HG03432 (cell line): Measurements from ENCODE around the gene NADSYN1.

Experiments
- ATAC-seq: cut with Tn5 transposase; IDR thresholded peaks from one replicate; pipeline ENCODE4 v1.9.1; 2021; ENCODE audit warnings: mild to moderate bottlenecking, moderate library complexity; ENCODE audit not compliant: unreplicated experiment

The NADSYN1 gene

GRCh38 chr11:71489311-71490043, 36.5 kb downstream of the NADSYN1 start:
- ATAC-seq, result peak; percentile 56

GRCh38 chr11:71490044-71490730, 37.2 kb downstream of the NADSYN1 start:
- no peak for ATAC-seq

GRCh38 chr11:71490731-71491390, 37.9 kb downstream of the NADSYN1 start:
- no peak for ATAC-seq

GRCh38 chr11:71491531-71491930, 38.5 kb downstream of the NADSYN1 start:
- no peak for ATAC-seq

- no peak for ATAC-seq
Measured at GRCh38 chr11:71491940-71492339, 38.9 kb downstream of the NADSYN1 start.

- no peak for ATAC-seq
Measured at GRCh38 chr11:71495286-71496230, 42.6 kb downstream of the NADSYN1 start.

GRCh38 chr11:71496421-71496820, 43.4 kb downstream of the NADSYN1 start:
- ATAC-seq, result no peak

GRCh38 chr11:71498091-71498490, 45.1 kb downstream of the NADSYN1 start:
- no peak for ATAC-seq

GRCh38 chr11:71499125-71499524, 46.1 kb downstream of the NADSYN1 start:
- no peak for ATAC-seq

GRCh38 chr11:71499546-71499945, 46.5 kb downstream of the NADSYN1 start:
- ATAC-seq, result no peak

- ATAC-seq, result no peak
Measured at GRCh38 chr11:71500601-71501021, 47.6 kb downstream of the NADSYN1 start.

GRCh38 chr11:71501071-71501985, 48.3 kb downstream of the NADSYN1 start:
- ATAC-seq, result no peak

- ATAC-seq, result no peak
Measured at GRCh38 chr11:71502026-71502425, 49.0 kb downstream of the NADSYN1 start.

GRCh38 chr11:71502871-71503435, 50.0 kb downstream of the NADSYN1 start:
- ATAC-seq, result no peak

GRCh38 chr11:71504531-71504930, 51.5 kb downstream of the NADSYN1 start:
- ATAC-seq, result no peak

- no peak for ATAC-seq
Measured at GRCh38 chr11:71505001-71505400, 52.0 kb downstream of the NADSYN1 start.

GRCh38 chr11:71505781-71506180, 52.8 kb downstream of the NADSYN1 start:
- no peak for ATAC-seq

- ATAC-seq, result no peak
Measured at GRCh38 chr11:71507102-71507501, 54.1 kb downstream of the NADSYN1 start.
